Stimulated activated CD4-positive, alpha-beta T cell treated with anti-CD3 and anti-CD28 coated beads, Interleukin-2, amount 100 ng/mL, for 4 hours (primary cell): ENCODE data around the gene MATCAP1.

Experiments used
- DNase-seq: peaks from one replicate; pipeline ENCODE4 v3.0.0-alpha.2; 2020; ENCODE audit warnings: low read depth

The MATCAP1 gene

GRCh38 chr16:67183627-67184452 is at the start of gene MATCAP1:
TSS of gene MATCAP1 (minus strand) at chr16:67183963. CDS start at chr16:67180610, 3,353 bp downstream.
- peak; percentile 92 for DNase-seq

- DNase-seq: no peak
Observed at GRCh38 chr16:67230809-67231660, 47.3 kb upstream of the MATCAP1 start.

- DNase-seq: no peak
Observed at GRCh38 chr16:67229906-67230808, 46.4 kb upstream of the MATCAP1 start.

- DNase-seq: no peak
Observed at GRCh38 chr16:67228905-67229304, 45.1 kb upstream of the MATCAP1 start.

- DNase-seq: no peak
Observed at GRCh38 chr16:67228034-67228785, 44.4 kb upstream of the MATCAP1 start.

GRCh38 chr16:67227567-67227921 is 43.8 kb upstream of the MATCAP1 start:
- DNase-seq: no peak

GRCh38 chr16:67226804-67227566 is 43.2 kb upstream of the MATCAP1 start, which contains the start of gene TMEM208:
TSS of gene TMEM208 (plus strand) at chr16:67227130. CDS start at chr16:67227219, 89 bp downstream.
- DNase-seq: peak; percentile 95

- DNase-seq: no peak
Observed at GRCh38 chr16:67226295-67226803, 42.6 kb upstream of the MATCAP1 start.

- no peak for DNase-seq
Observed at GRCh38 chr16:67223992-67224391, 40.2 kb upstream of the MATCAP1 start.

- no peak for DNase-seq
Observed at GRCh38 chr16:67216612-67217490, 33.1 kb upstream of the MATCAP1 start.

GRCh38 chr16:67215706-67216105 is 31.9 kb upstream of the MATCAP1 start:
- no peak for DNase-seq

- DNase-seq: no peak
Observed at GRCh38 chr16:67213197-67214019, 29.6 kb upstream of the MATCAP1 start.

- DNase-seq: no peak
Observed at GRCh38 chr16:67212766-67213165, 29.0 kb upstream of the MATCAP1 start.

- no peak for DNase-seq
Observed at GRCh38 chr16:67211674-67212073, 27.9 kb upstream of the MATCAP1 start.

GRCh38 chr16:67210069-67210937 is 26.5 kb upstream of the MATCAP1 start:
- DNase-seq: no peak

GRCh38 chr16:67209565-67209964 is 25.8 kb upstream of the MATCAP1 start:
- DNase-seq: no peak
